GM10266 (cell line): ENCODE measurements around the gene HTR4.

ENCODE experiments used
- DNase-seq: peaks from one replicate; pipeline ENCODE4 v3.0.0; 2012; ENCODE audit errors: extremely low spot score
- CTCF ChIP-seq: IDR thresholded peaks from 2 replicates; pipeline ENCODE4 v1.5.1; 2012; ENCODE audit warnings: mild to moderate bottlenecking, low read depth; ENCODE audit not compliant: control insufficient read depth, insufficient read depth; ENCODE audit errors: missing control alignments

HTR4 gene

GRCh38 chr5:148639081-148639480 lies 15.2 kb downstream of the HTR4 start:
- no peak for DNase-seq
- no peak for TF ChIP-seq CTCF

GRCh38 chr5:148636353-148636752 lies 18.0 kb downstream of the HTR4 start:
- no peak for DNase-seq
- no peak for TF ChIP-seq CTCF

- no peak for DNase-seq
- TF ChIP-seq CTCF = no peak
Measured at GRCh38 chr5:148635321-148636083, 18.8 kb downstream of the HTR4 start.

- no peak for TF ChIP-seq CTCF
- no peak for DNase-seq
Measured at GRCh38 chr5:148633067-148633377, 21.3 kb downstream of the HTR4 start.

GRCh38 chr5:148632255-148633066 lies 21.9 kb downstream of the HTR4 start:
- TF ChIP-seq CTCF = no peak
- no peak for DNase-seq

- TF ChIP-seq CTCF = no peak
Measured at GRCh38 chr5:148626986-148627385, 27.3 kb downstream of the HTR4 start.

GRCh38 chr5:148626081-148626613 lies 28.2 kb downstream of the HTR4 start:
- TF ChIP-seq CTCF = no peak
- DNase-seq = no peak

More at GRCh38 chr5:148626986-148627385, 27.3 kb downstream of the HTR4 start:
- DNase-seq = no peak
